SK-N-SH (cell line): ENCODE measurements around the gene FAM89B. TPM values are rescaled to one million over a fixed set of nuclear protein-coding genes. Genes with fewer than 3 reads are reported as not detected.

ENCODE experiments used
- CTCF ChIA-PET: fragments of 300-600, 350-600 bp; formaldehyde crosslinking; extraction: SDS; loops from one replicate; lab custom pipeline; 2021; lab: Yijun Ruan, JAX
- POLR2A ChIA-PET: fragments of 350-600 bp; sonication (Branson Sonifier 250); formaldehyde crosslinking; extraction: SDS; loops from one replicate; lab custom pipeline; 2020; ENCODE audit warnings: antibody characterized with exemption, inconsistent platforms; lab: Yijun Ruan, JAX
- DNase-seq: peaks from one replicate; pipeline ENCODE4 v3.0.0; 2012
- H2AFZ ChIP-seq: fragments of 200-600 bp; sonication (generic); 2 replicates; pipeline ENCODE4 v1.8.1; 2016; ENCODE audit warnings: antibody characterized with exemption, mild to moderate bottlenecking, low read depth
- H3F3A ChIP-seq: fragments of 200-600 bp; sonication (generic); replicated peaks from 2 replicates; pipeline ENCODE3; 2016; ENCODE audit warnings: antibody characterized with exemption, mild to moderate bottlenecking; ENCODE audit not compliant: insufficient read depth
- H3K27ac ChIP-seq, 2 experiments: fragments of 200-500 bp in 1 of 2; fragments of 200-600 bp in 1 of 2; sonication (Bioruptor generic) in 1 of 2; sonication (generic), shearing (Covaris generic) in 1 of 2; 2 replicates each; pipeline versions ENCODE4 v1.5.1 to v1.6.1; 2014 to 2016; ENCODE audit warnings: low read depth in 2 of 2, inconsistent platforms in 1 of 2, low read length in 1 of 2, mild to moderate bottlenecking in 1 of 2, mixed read lengths in 1 of 2
- H3K27me3 ChIP-seq: fragments of 200-600 bp; sonication (generic), shearing (Covaris generic); 2 replicates; pipeline ENCODE4 v1.6.1; 2016; ENCODE audit warnings: mixed run types; ENCODE audit not compliant: insufficient read depth
- H3K36me3 ChIP-seq, 2 experiments: fragments of 200-500 bp in 1 of 2; fragments of 200-600 bp in 1 of 2; sonication (Bioruptor generic) in 1 of 2; sonication (generic) in 1 of 2; replicated peaks in 1 of 2; 2 replicates each; pipeline versions ENCODE3 to v1.5.1; 2014 to 2016; ENCODE audit warnings: low read length in 1 of 2, mild to moderate bottlenecking in 1 of 2; ENCODE audit not compliant: insufficient read depth in 2 of 2, control insufficient read depth in 1 of 2
- H3K4me1 ChIP-seq, 2 experiments: fragments of 200-500 bp in 1 of 2; fragments of 200-600 bp in 1 of 2; sonication (Bioruptor generic) in 1 of 2; sonication (generic), shearing (Covaris generic) in 1 of 2; 2 replicates each; pipeline versions ENCODE4 v1.5.1 to v1.6.1; 2014 to 2016; ENCODE audit warnings: low read depth in 1 of 2, low read length in 1 of 2, mixed run types in 1 of 2; ENCODE audit not compliant: insufficient read depth in 2 of 2, control insufficient read depth in 1 of 2
- H3K4me2 ChIP-seq: fragments of 200-600 bp; sonication (generic), shearing (Covaris generic); 2 replicates; pipeline ENCODE4 v1.6.1; 2017; ENCODE audit warnings: mixed run types
- H3K4me3 ChIP-seq, 2 experiments: fragments of 200-500 bp in 1 of 2; fragments of 200-600 bp in 1 of 2; sonication (Bioruptor generic) in 1 of 2; sonication (generic), shearing (Covaris generic) in 1 of 2; 2 replicates each; pipeline versions ENCODE4 v1.5.1 to v1.8.1; 2014 to 2016; ENCODE audit warnings: low read depth in 2 of 2, inconsistent platforms in 1 of 2, low read length in 1 of 2, mild to moderate bottlenecking in 1 of 2, mixed read lengths in 1 of 2, moderate library complexity in 1 of 2
- H3K79me2 ChIP-seq: fragments of 200-600 bp; sonication (generic); 2 replicates; pipeline ENCODE4 v1.8.1; 2017; ENCODE audit warnings: mild to moderate bottlenecking; ENCODE audit not compliant: insufficient read depth
- H3K9ac ChIP-seq: fragments of 200-600 bp; sonication (generic); 2 replicates; pipeline ENCODE4 v1.6.1; 2017; ENCODE audit warnings: mixed run types
- H3K9me2 ChIP-seq: fragments of 200-600 bp; sonication (generic); 2 replicates; pipeline ENCODE4 v1.6.1; 2017; ENCODE audit warnings: mixed run types
- H3K9me3 ChIP-seq: fragments of 200-600 bp; sonication (generic); 2 replicates; pipeline ENCODE4 v1.6.1; 2017; ENCODE audit warnings: mixed run types, mild to moderate bottlenecking, moderate library complexity
- H4K20me1 ChIP-seq: fragments of 200-600 bp; sonication (generic); 2 replicates; pipeline ENCODE4 v1.6.1; 2017; ENCODE audit warnings: mild to moderate bottlenecking, mixed run types; ENCODE audit not compliant: insufficient read depth
- CTCF ChIP-seq: fragments of 200-600 bp; sonication (generic); IDR thresholded peaks from 2 replicates; pipeline ENCODE4 v1.6.1; 2017; ENCODE audit warnings: antibody characterized with exemption, mild to moderate bottlenecking, moderate library complexity
- EP300 ChIP-seq, 2 experiments: IDR thresholded peaks; 2 replicates each; pipeline versions ENCODE4 v1.4.0 to v1.6.1; 2012; ENCODE audit warnings: borderline replicate concordance in 1 of 2, low read depth in 1 of 2, low read length in 1 of 2
- FOXJ3 ChIP-seq: sonication (generic); formaldehyde crosslinking; IDR thresholded peaks from 2 replicates; pipeline ENCODE4 v1.5.1; 2020; ENCODE audit warnings: mild to moderate bottlenecking, missing genetic modification reagents
- FOXM1 ChIP-seq: IDR thresholded peaks from 2 replicates; pipeline ENCODE4 v1.4.0; 2012; ENCODE audit warnings: low read depth, mild to moderate bottlenecking
- GABPA ChIP-seq: IDR thresholded peaks from 2 replicates; pipeline ENCODE4 v1.4.0; 2012; ENCODE audit warnings: low read depth, mild to moderate bottlenecking
- MEF2A ChIP-seq: IDR thresholded peaks from 2 replicates; pipeline ENCODE4 v1.4.0; 2012; ENCODE audit warnings: low read depth, borderline replicate concordance
- MXI1 ChIP-seq: IDR thresholded peaks from 2 replicates; pipeline ENCODE4 v1.6.1; 2012; ENCODE audit warnings: mild to moderate bottlenecking, low read depth, low read length, improper control_type of control experiment
- POLR2AphosphoS5 ChIP-seq: IDR thresholded peaks from 2 replicates; pipeline ENCODE4 v1.6.1; 2012; ENCODE audit warnings: low read depth, low read length
- RAD21 ChIP-seq: IDR thresholded peaks from 2 replicates; pipeline ENCODE4 v1.6.1; 2012; ENCODE audit warnings: mild to moderate bottlenecking, low read length
- RFX5 ChIP-seq: IDR thresholded peaks from 2 replicates; pipeline ENCODE4 v1.6.1; 2012; ENCODE audit warnings: mild to moderate bottlenecking, improper control_type of control experiment, low read length
- RXRA ChIP-seq: IDR thresholded peaks from 2 replicates; pipeline ENCODE4 v1.4.0; 2012; ENCODE audit warnings: low read depth, mild to moderate bottlenecking, borderline replicate concordance
- TAF1 ChIP-seq: IDR thresholded peaks from 2 replicates; pipeline ENCODE4 v1.6.1; 2012; ENCODE audit warnings: low read depth, mild to moderate bottlenecking, low read length, moderate library complexity, borderline replicate concordance
- USF2 ChIP-seq: fragments of 150-350 bp; IDR thresholded peaks from 2 replicates; pipeline ENCODE4 v1.6.1; 2017; ENCODE audit warnings: antibody characterized with exemption, low read length, low read depth, borderline replicate concordance
- WGBS: methylation state at CpG from one replicate; pipeline ENCODE4 v1.1.6; 2017; ENCODE audit warnings: low lambda C conversion rate; 5-methylcytosine and 5-hydroxymethylcytosine counted together
- polyA plus RNA-seq, 3 experiments: library from polyadenylated mRNA; depleted of rRNA; stranded (reverse); fragments of >200 nt; gene quantifications; 2 replicates each; pipeline ENCODE4 v1.2.3, GENCODE V29; 2012
- TF ChIP-seq, protein P1 (sequence below): IDR thresholded peaks from 2 replicates; pipeline ENCODE4 v1.4.0; 2012; ENCODE audit warnings: low read depth, borderline replicate concordance

The FAM89B gene
- polyA plus RNA-seq, 1 of the 3 experiments (the other 2 are of a cell fraction) = 65.3 TPM

DNA sequence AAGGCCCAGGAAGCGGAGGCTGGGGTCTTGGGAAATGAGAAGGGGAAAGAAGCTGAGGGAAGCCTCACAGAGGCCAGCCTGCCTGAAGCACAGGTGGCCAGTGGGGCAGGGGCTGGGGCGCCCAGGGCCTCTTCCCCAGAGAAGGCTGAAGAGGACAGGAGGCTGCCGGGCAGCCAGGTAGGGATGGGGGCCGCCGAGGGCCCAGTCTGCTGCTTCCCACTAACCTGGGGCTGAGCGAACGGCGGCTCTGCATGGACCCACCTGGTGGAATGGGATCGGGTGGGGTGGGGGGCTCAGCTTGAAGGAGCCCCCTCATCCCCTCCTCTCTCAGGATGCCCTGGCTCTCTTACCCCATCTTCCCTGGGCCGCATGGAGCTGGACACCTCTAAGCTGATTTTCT, 11.3 kb downstream of the FAM89B start:
- H3K9me2 ChIP-seq = no peaks in the 10 kb centered on the region
- H3K9ac ChIP-seq = no peak overlapping the region
- no peaks in the 10 kb centered on the region for H3K9me3 ChIP-seq
- peaks cover 6% of the 10 kb centered on the region; the same call in 1 of the 2 replicates for H4K20me1 ChIP-seq
- H3K27me3 ChIP-seq = no peaks in the 10 kb centered on the region
- POLR2A ChIA-PET = interaction anchor here (0.6 to 0.7 kb wide), 2 partner anchors 12 to 74 kb away, joined by 3 read pairs; no protein-coding TSS in a partner anchor
- H3K79me2 ChIP-seq = peaks cover 3% of the 10 kb centered on the region; the same call in 1 of the 2 replicates
- no peak for TF ChIP-seq RFX5
- TF ChIP-seq GABPA = no peak
- TF ChIP-seq RAD21 = no peak
- TF ChIP-seq MEF2A = no peak
- TF ChIP-seq CTCF = no peak
- TF ChIP-seq RXRA = no peak
- TF ChIP-seq POLR2AphosphoS5 = no peak
- TF ChIP-seq TAF1 = no peak
- no peak for TF ChIP-seq USF2
- no peak for TF ChIP-seq FOXM1
- no peak for TF ChIP-seq EP300 (IDR thresholded peaks at IDR 0.05; ENCODE audit: borderline replicate concordance in 1 of 2, low read depth in 1 of 2, low read length in 1 of 2)
- no peak for TF ChIP-seq MXI1
- TF ChIP-seq, protein P1, sequence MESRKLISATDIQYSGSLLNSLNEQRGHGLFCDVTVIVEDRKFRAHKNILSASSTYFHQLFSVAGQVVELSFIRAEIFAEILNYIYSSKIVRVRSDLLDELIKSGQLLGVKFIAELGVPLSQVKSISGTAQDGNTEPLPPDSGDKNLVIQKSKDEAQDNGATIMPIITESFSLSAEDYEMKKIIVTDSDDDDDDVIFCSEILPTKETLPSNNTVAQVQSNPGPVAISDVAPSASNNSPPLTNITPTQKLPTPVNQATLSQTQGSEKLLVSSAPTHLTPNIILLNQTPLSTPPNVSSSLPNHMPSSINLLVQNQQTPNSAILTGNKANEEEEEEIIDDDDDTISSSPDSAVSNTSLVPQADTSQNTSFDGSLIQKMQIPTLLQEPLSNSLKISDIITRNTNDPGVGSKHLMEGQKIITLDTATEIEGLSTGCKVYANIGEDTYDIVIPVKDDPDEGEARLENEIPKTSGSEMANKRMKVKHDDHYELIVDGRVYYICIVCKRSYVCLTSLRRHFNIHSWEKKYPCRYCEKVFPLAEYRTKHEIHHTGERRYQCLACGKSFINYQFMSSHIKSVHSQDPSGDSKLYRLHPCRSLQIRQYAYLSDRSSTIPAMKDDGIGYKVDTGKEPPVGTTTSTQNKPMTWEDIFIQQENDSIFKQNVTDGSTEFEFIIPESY = no peak
- no peak for TF ChIP-seq FOXJ3 (CRISPR knock-in tag)
- H3K4me2 ChIP-seq = no peak overlapping the region
- H3K4me1 ChIP-seq = peaks cover 0 to 7% of the 10 kb centered on the region in 2 experiments; a peak in 1 of 4 replicates
- H3F3A ChIP-seq = peaks cover 11% of the 10 kb centered on the region
- no peak overlapping the region for H3K4me3 ChIP-seq
- 89% methylated on average over 8 of the region's 10 CpGs for WGBS
- DNase-seq = no peak
- H2AFZ ChIP-seq = no peak overlapping the region
- peaks cover 11 to 45% of the 10 kb centered on the region in 2 experiments for H3K36me3 ChIP-seq
- CTCF ChIA-PET = interaction anchor here (3.6 to 13.3 kb wide), 3 partner anchors 8 to 43 kb away, joined by 18 to 216 read pairs (median 22); partner anchors contain the start of genes FAM89B and KCNK7
- no peak overlapping the region for H3K27ac ChIP-seq
